Central memory CD8-positive, alpha-beta T cell (primary cell): ENCODE results near the gene PLEKHA3.
"Not testable (repeated sequence)": the region's sequence is repeated elsewhere in the genome, so short reads cannot be mapped to it uniquely, and the experiment has no call there.

Experiments used
- ATAC-seq: fragments of 150-1000 bp; cut with Tn5 transposase; replicated peaks from 2 replicates; pipeline ENCODE4 v1.10.0; 2022; ENCODE audit warnings: mild to moderate bottlenecking, moderate FRiP score, moderate number of reproducible peaks; ENCODE audit not compliant: poor library complexity, severe bottlenecking; ENCODE audit errors: extremely low read depth
- DNase-seq, 2 donors: peaks; one replicate each; pipeline ENCODE4 v3.0.0; 2021; ENCODE audit warnings: low spot score in 2 of 2
- H3K27ac Mint-ChIP-seq: one replicate; pipeline ENCODE4 v1.8.0; 2022; ENCODE audit warnings: low read depth, mild to moderate bottlenecking, moderate library complexity, mixed read lengths
- H3K27me3 Mint-ChIP-seq: one replicate; pipeline ENCODE4 v1.8.0; 2022; ENCODE audit warnings: mixed read lengths
- H3K36me3 Mint-ChIP-seq: one replicate; pipeline ENCODE4 v1.8.0; 2022; ENCODE audit warnings: mild to moderate bottlenecking, moderate library complexity, mixed read lengths; ENCODE audit not compliant: insufficient read depth
- H3K4me1 Mint-ChIP-seq: one replicate; pipeline ENCODE4 v1.8.0; 2022; ENCODE audit warnings: mixed read lengths
- H3K4me3 Mint-ChIP-seq: one replicate; pipeline ENCODE4 v1.8.0; 2022; ENCODE audit warnings: mild to moderate bottlenecking, moderate library complexity, mixed read lengths
- H3K9me3 Mint-ChIP-seq: one replicate; pipeline ENCODE4 v1.8.0; 2022; ENCODE audit warnings: mixed read lengths

PLEKHA3 gene

GRCh38 chr2:178469219-178469849, 10.9 kb upstream of the PLEKHA3 start:
- Mint-ChIP-seq H3K27ac (no peak overlapping the region), H3K4me3 (no peak overlapping the region), H3K4me1 (no peaks in the 10 kb centered on the region), H3K36me3 (no peaks in the 10 kb centered on the region), H3K9me3 (no peaks in the 10 kb centered on the region), H3K27me3 (no peaks in the 10 kb centered on the region)
- DNase-seq (no peak), ATAC-seq (no peak)

- H3K4me1 Mint-ChIP-seq, H3K9me3 Mint-ChIP-seq, ATAC-seq, H3K4me3 Mint-ChIP-seq, H3K27me3 Mint-ChIP-seq, H3K36me3 Mint-ChIP-seq, H3K27ac Mint-ChIP-seq, DNase-seq: not testable (repeated sequence)
These were observed 8.9 kb upstream of the PLEKHA3 start for GRCh38 chr2:178471313-178471712.

- ATAC-seq: no peak
- no peak for DNase-seq
- no peaks in the 10 kb centered on the region for H3K27me3 Mint-ChIP-seq
- peaks cover 2% of the 10 kb centered on the region for H3K36me3 Mint-ChIP-seq
- no peak overlapping the region for H3K27ac Mint-ChIP-seq
- H3K4me1 Mint-ChIP-seq: peaks cover 3% of the 10 kb centered on the region
- no peak overlapping the region for H3K4me3 Mint-ChIP-seq
- no peaks in the 10 kb centered on the region for H3K9me3 Mint-ChIP-seq
These were observed 6.9 kb upstream of the PLEKHA3 start for GRCh38 chr2:178473373-178473772.

GRCh38 chr2:178473931-178474330, 6.3 kb upstream of the PLEKHA3 start:
- DNase-seq: no peak
- no peak for ATAC-seq
- Mint-ChIP-seq H3K4me3 (no peak overlapping the region), H3K27me3 (no peaks in the 10 kb centered on the region), H3K9me3 (no peaks in the 10 kb centered on the region), H3K4me1 (peaks cover 8% of the 10 kb centered on the region), H3K27ac (no peak overlapping the region), H3K36me3 (peaks cover 6% of the 10 kb centered on the region)

DNA sequence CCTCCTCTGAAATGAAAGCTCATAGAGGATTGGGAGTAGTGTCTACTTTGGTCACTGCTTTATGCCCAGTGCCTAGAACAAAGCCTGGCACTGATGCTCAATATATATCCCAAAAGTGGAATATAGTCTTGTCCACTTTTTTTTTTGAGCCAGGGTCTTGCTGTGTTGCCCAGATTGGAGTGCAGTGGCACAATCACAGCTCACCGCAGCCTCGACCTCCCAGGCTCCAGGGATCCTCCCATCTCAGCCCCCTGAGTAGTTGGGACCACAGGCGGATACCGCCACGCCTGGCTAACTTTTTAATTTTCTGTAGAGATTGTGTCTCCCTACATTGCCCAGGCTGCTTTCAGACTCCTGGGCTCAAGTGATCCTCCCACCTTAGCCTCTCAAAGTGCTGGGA, 5.7 kb upstream of the PLEKHA3 start:
- H3K4me3 Mint-ChIP-seq: no peak overlapping the region
- H3K36me3 Mint-ChIP-seq: peaks cover 10% of the 10 kb centered on the region
- H3K9me3 Mint-ChIP-seq: no peaks in the 10 kb centered on the region
- DNase-seq (no peak), ATAC-seq (no peak)
- peaks cover 8% of the 10 kb centered on the region for H3K4me1 Mint-ChIP-seq
- no peaks in the 10 kb centered on the region for H3K27me3 Mint-ChIP-seq
- H3K27ac Mint-ChIP-seq: no peak overlapping the region

DNA sequence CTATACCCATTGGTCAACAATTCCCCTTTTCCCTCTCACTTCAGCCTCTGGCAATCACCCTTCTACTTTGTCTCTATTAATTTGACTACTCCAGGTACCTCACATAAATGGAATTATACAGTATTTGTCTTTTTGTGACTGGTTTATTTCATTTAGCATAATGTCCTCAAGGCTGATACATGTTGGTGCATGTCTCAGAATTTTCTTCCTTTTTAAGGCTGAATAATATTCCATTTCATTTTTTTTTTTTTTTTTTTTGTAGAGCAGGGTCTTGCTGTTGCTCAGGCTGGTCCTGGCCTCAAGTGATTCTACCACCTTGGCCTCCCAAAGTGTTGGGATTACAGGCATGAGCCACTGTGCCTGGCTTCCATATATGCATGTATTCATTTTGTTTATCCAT, 3.8 kb upstream of the PLEKHA3 start:
- Mint-ChIP-seq H3K27ac (no peak overlapping the region), H3K27me3 (no peaks in the 10 kb centered on the region), H3K36me3 (peaks cover 17% of the 10 kb centered on the region), H3K4me1 (peaks cover 16% of the 10 kb centered on the region), H3K4me3 (no peak overlapping the region), H3K9me3 (no peaks in the 10 kb centered on the region)
- no peak for DNase-seq
- no peak for ATAC-seq

GRCh38 chr2:178477443-178478129, 2.7 kb upstream of the PLEKHA3 start:
- Mint-ChIP-seq H3K9me3 (no peaks in the 10 kb centered on the region), H3K27ac (peak overlapping the region; percentile 96), H3K36me3 (peaks cover 17% of the 10 kb centered on the region), H3K4me3 (peak overlapping the region; percentile 99), H3K27me3 (no peaks in the 10 kb centered on the region), H3K4me1 (peaks cover 27% of the 10 kb centered on the region)
- ATAC-seq (no peak), DNase-seq (no peak)

DNA sequence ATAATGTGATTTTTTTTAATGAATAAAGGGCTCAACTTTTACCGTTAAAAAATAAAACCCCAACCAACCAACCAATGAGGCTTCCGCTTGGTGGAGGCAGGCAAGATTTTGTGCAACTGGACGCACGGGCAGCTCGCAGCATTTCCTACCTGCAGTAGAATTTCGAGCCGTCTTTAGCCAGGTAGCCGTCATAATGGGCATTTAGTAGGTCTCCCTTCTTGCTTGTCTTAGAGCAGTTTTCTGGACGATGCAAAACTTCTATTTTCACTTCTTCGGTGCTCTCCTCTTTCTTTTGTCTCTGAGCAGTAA, 2.2 kb upstream of the PLEKHA3 start:
- ATAC-seq: no peak
- peaks cover 17% of the 10 kb centered on the region for H3K36me3 Mint-ChIP-seq
- peaks cover 32% of the 10 kb centered on the region for H3K4me1 Mint-ChIP-seq
- no peaks in the 10 kb centered on the region for H3K9me3 Mint-ChIP-seq
- DNase-seq: no peak
- H3K4me3 Mint-ChIP-seq: peak overlapping the region; percentile 99
- peak overlapping the region; percentile 96 for H3K27ac Mint-ChIP-seq
- no peaks in the 10 kb centered on the region for H3K27me3 Mint-ChIP-seq

DNA sequence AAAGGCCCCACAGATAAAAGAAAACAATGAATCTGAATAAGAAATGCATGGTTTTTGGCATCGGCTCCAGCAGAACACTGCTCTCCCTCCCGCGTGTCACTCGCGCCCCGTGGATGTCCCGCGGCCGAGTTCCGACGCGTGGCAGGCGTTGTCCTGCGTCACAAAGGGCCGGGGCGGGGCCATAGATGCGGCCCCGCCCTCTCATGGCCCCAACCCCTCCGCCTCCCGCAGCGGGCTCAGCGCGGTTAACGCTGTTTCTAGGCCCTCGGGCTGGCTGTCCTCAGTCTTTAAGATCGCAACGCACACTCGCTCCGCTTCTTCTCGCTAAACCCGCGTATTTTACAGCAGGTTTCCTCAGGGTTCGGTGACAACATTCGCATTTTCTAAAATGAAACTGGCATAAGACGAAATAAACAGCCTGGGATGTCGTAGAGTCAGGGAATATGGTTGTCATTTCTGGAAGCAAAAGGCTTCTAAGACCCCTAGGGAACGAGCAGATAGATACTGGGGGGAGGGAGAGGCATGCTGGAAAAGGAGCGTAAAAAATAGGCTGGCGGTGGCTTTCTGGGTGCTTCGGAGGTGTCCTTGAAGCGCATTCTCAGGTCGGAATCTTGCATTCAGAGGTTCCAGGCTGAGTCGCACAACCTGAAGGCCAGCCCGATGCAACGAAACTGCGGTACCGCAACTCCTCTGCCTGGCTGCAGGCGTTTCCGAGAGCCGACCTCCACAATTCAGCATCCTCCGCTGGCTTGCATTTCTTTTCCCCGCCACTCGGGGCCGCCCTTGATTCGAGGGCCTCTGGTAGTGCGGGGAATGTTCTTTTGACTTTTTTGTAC, 1.6 kb upstream of the PLEKHA3 start, which contains the start of gene FKBP7:
Gene FKBP7, minus strand, starts transcription at position 162 of the 836 bp plus-strand sequence. Its CDS starts 101 bp downstream, at position 61.
- Mint-ChIP-seq H3K27me3 (no peaks in the 10 kb centered on the region), H3K36me3 (peaks cover 17% of the 10 kb centered on the region), H3K27ac (peak within 1 kb of the TSS; percentile 96), H3K9me3 (no peaks in the 10 kb centered on the region), H3K4me1 (peaks cover 32% of the 10 kb centered on the region), H3K4me3 (peak within 1 kb of the TSS; percentile 99)
- peak; percentile 64 to 74 for DNase-seq
- peak; percentile 83 for ATAC-seq

- no peak for ATAC-seq
- Mint-ChIP-seq H3K4me1 (peaks cover 32% of the 10 kb centered on the region), H3K27me3 (no peaks in the 10 kb centered on the region), H3K4me3 (peak overlapping the region; percentile 99), H3K27ac (peak overlapping the region; percentile 96), H3K36me3 (peaks cover 17% of the 10 kb centered on the region), H3K9me3 (no peaks in the 10 kb centered on the region)
- DNase-seq: no peak
These were observed 1.0 kb upstream of the PLEKHA3 start for GRCh38 chr2:178479275-178479616.

DNA sequence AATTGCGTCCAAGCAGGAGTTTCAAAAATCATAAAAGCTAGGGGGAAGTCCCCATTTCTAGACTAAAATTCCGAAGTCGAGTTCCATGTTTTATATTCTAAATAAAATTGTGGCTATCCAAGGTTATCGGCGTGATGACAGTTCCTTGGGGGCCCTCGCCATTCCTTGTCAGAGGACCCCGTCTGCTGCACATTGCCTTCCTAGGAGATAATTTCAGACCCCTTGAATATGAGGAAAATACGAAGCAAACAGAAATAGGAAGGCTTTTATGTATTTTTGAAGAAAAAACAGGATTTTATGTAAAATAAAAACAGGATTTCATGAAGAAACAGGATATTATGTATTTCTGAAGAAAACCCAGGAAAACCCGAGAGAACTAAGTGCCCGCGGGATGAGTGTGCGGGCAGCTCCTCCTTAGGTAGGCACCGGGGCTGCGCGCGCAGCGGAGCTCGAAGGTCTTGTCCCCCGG, 465 bp upstream of the PLEKHA3 start:
- peak overlapping the region; percentile 96 for H3K27ac Mint-ChIP-seq
- peak overlapping the region; percentile 99 for H3K4me3 Mint-ChIP-seq
- peaks cover 17% of the 10 kb centered on the region for H3K36me3 Mint-ChIP-seq
- no peaks in the 10 kb centered on the region for H3K9me3 Mint-ChIP-seq
- DNase-seq (no peak), ATAC-seq (no peak)
- no peaks in the 10 kb centered on the region for H3K27me3 Mint-ChIP-seq
- H3K4me1 Mint-ChIP-seq: peaks cover 37% of the 10 kb centered on the region

DNA sequence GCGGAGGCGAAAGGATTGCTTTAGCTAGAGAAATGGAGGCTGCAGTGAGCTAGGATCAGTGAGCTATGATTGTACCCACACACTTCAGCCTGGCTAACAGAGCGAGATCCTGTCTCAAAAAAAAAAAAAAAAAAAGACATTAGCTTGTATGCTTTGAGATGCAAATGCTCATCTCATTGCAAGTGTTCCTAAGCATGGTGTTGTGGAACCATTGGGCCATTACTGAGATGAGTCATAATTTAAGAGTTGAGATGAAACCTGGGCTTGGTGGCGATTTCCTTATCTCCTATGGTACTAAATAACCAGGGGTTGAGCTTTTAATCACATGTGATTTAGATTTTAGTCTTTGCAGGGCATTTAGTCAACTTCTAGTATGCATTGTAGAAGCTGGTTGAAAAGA, 2.2 kb downstream of the PLEKHA3 start:
- no peaks in the 10 kb centered on the region for H3K27me3 Mint-ChIP-seq
- H3K27ac Mint-ChIP-seq: no peak overlapping the region
- DNase-seq: no peak
- H3K9me3 Mint-ChIP-seq: no peaks in the 10 kb centered on the region
- H3K4me1 Mint-ChIP-seq: peaks cover 56% of the 10 kb centered on the region
- peak overlapping the region; percentile 99 for H3K4me3 Mint-ChIP-seq
- peaks cover 23% of the 10 kb centered on the region for H3K36me3 Mint-ChIP-seq
- ATAC-seq: no peak
